HCT116 (cell line): ENCODE data around the gene TCF12. TPM values are rescaled to one million over a fixed set of nuclear protein-coding genes. Genes with fewer than 3 reads are reported as not detected.

Source experiments
- ATAC-seq: fragments of 200-7000 bp; cut with Tn5 transposase; 2 replicates; pipeline ENCODE4 v1.9.1; 2020; ENCODE audit warnings: mild to moderate bottlenecking, moderate library complexity
- BruUV-seq: library from RNA; stranded (reverse); fragments of 400-500 nt; replicated peaks from 2 replicates; lab custom pipeline; 2021; lab: Mats Ljungman, UMichigan
- CTCF ChIA-PET: fragments of 300-600 bp; sonication (Branson Sonifier 250); formaldehyde crosslinking; loops from one replicate; lab custom pipeline; 2021; ENCODE audit warnings: antibody characterized with exemption; lab: Charles Lee
- POLR2A ChIA-PET: fragments of 300-600, 350-600 bp; sonication (Branson Sonifier 250); formaldehyde crosslinking; loops from one replicate; lab custom pipeline; 2021; ENCODE audit warnings: antibody characterized with exemption; lab: Charles Lee
- RAD21 ChIA-PET, 2 experiments: fragments of 300-600 bp; sonication (Branson Sonifier 250); formaldehyde crosslinking; loops; one replicate each; lab custom pipeline; 2023; ENCODE audit warnings: low total read pairs in 2 of 2; ENCODE audit not compliant: uncharacterized antibody in 2 of 2, unreplicated experiment in 2 of 2, low non-redundant PET in 1 of 2; lab: Charles Lee
- DNase-seq: peaks from one replicate; pipeline ENCODE4 v3.0.0-alpha.2; 2010; ENCODE audit warnings: low read depth, low spot score
- H2AFZ ChIP-seq: fragments of 200-600 bp; shearing (Covaris generic), sonication (generic); 2 replicates; pipeline ENCODE4 v1.6.1; 2017; ENCODE audit warnings: low read depth, mixed run types, mixed read lengths, antibody characterized with exemption, low read length; ENCODE audit not compliant: poor library complexity, severe bottlenecking
- H3K27ac ChIP-seq: 2 replicates; pipeline ENCODE4 v1.5.1; 2012; ENCODE audit warnings: low read depth, low read length
- H3K27me3 ChIP-seq: fragments of 200-600 bp; sonication (generic); 2 replicates; pipeline ENCODE4 v1.6.1; 2016; ENCODE audit warnings: mixed run types, low read length, mixed read lengths; ENCODE audit not compliant: insufficient read depth
- H3K36me3 ChIP-seq, 2 experiments: fragments of 200-500 bp in 1 of 2; fragments of 200-600 bp in 1 of 2; sonication (Bioruptor generic) in 1 of 2; sonication (generic) in 1 of 2; 2 replicates each; pipeline versions ENCODE4 v1.5.1 to v1.6.1; 2014 to 2016; ENCODE audit warnings: low read length in 2 of 2, inconsistent platforms in 1 of 2, mixed read lengths in 1 of 2, mixed run types in 1 of 2; ENCODE audit not compliant: insufficient read depth in 2 of 2, control insufficient read depth in 1 of 2
- H3K4me1 ChIP-seq, 2 experiments: fragments of 200-600 bp in 1 of 2; sonication (generic) in 1 of 2; 2 replicates each; pipeline versions ENCODE4 v1.5.1 to v1.6.1; 2012 to 2017; ENCODE audit warnings: low read length in 2 of 2, inconsistent platforms in 1 of 2, mild to moderate bottlenecking in 1 of 2, mixed read lengths in 1 of 2, mixed run types in 1 of 2, moderate library complexity in 1 of 2; ENCODE audit not compliant: insufficient read depth in 2 of 2, control insufficient read depth in 1 of 2
- H3K4me2 ChIP-seq: fragments of 200-600 bp; sonication (generic); 2 replicates; pipeline ENCODE4 v1.6.1; 2017; ENCODE audit warnings: mixed run types, low read length, mixed read lengths
- H3K4me3 ChIP-seq, 2 experiments: fragments of 200-600 bp in 1 of 2; sonication (generic) in 1 of 2; replicated peaks in 1 of 2; 2 replicates each; pipeline ENCODE4 v1.5.1; 2011 to 2016; ENCODE audit warnings: low read length in 2 of 2, control low read depth in 1 of 2, low read depth in 1 of 2, mild to moderate bottlenecking in 1 of 2, mixed read lengths in 1 of 2, mixed run types in 1 of 2
- H3K79me2 ChIP-seq: fragments of 200-600 bp; sonication (generic); 2 replicates; pipeline ENCODE4 v1.6.1; 2017; ENCODE audit warnings: mild to moderate bottlenecking, mixed run types, low read length, moderate library complexity, mixed read lengths; ENCODE audit not compliant: insufficient read depth
- H3K9ac ChIP-seq: fragments of 200-600 bp; sonication (generic); 2 replicates; pipeline ENCODE4 v1.6.1; 2016; ENCODE audit warnings: low read length, mixed read lengths
- H3K9me2 ChIP-seq: fragments of 200-600 bp; sonication (generic), shearing (Covaris generic); 2 replicates; pipeline ENCODE4 v1.6.1; 2017; ENCODE audit warnings: mixed run types, mild to moderate bottlenecking, moderate library complexity; ENCODE audit not compliant: insufficient read depth
- H3K9me3 ChIP-seq, 2 experiments: fragments of 200-500 bp in 1 of 2; fragments of 200-600 bp in 1 of 2; sonication (Bioruptor generic) in 1 of 2; sonication (generic) in 1 of 2; 2 replicates each; pipeline ENCODE4 v1.6.1; 2014 to 2017; ENCODE audit warnings: low read length in 2 of 2, mixed read lengths in 2 of 2, inconsistent platforms in 1 of 2, low read depth in 1 of 2, mild to moderate bottlenecking in 1 of 2, mixed run types in 1 of 2, moderate library complexity in 1 of 2; ENCODE audit not compliant: control insufficient read depth in 1 of 2, insufficient read depth in 1 of 2
- H4K20me1 ChIP-seq: fragments of 200-600 bp; sonication (generic), shearing (Covaris generic); 2 replicates; pipeline ENCODE4 v1.6.1; 2017; ENCODE audit warnings: mixed run types, mild to moderate bottlenecking, moderate library complexity; ENCODE audit not compliant: insufficient read depth
- CTCF ChIP-seq, 3 experiments: fragments of 200-600 bp in 1 of 3; sonication (generic) in 1 of 3; IDR thresholded peaks in 2 of 3; conservative IDR thresholded peaks in 1 of 3; 2 replicates each; pipeline ENCODE4 v1.5.1; 2012 to 2017; ENCODE audit warnings: low read depth in 2 of 3, low read length in 2 of 3, antibody characterized with exemption in 1 of 3, borderline replicate concordance in 1 of 3, control low read depth in 1 of 3, mild to moderate bottlenecking in 1 of 3, mixed read lengths in 1 of 3, mixed run types in 1 of 3, moderate library complexity in 1 of 3; ENCODE audit not compliant: insufficient read depth in 1 of 3
- EGR1 ChIP-seq: IDR thresholded peaks from 2 replicates; pipeline ENCODE4 v1.6.1; 2012; ENCODE audit warnings: low read depth
- MAX ChIP-seq: IDR thresholded peaks from 2 replicates; pipeline ENCODE4 v1.6.1; 2012
- POLR2A ChIP-seq: IDR thresholded peaks from 2 replicates; pipeline ENCODE4 v1.7.0; 2011; ENCODE audit warnings: borderline replicate concordance; ENCODE audit not compliant: insufficient read depth, insufficient read length; ENCODE audit errors: extremely low read depth
- TCF7L2 ChIP-seq: IDR thresholded peaks from 2 replicates; pipeline ENCODE4 v1.7.0; 2011; ENCODE audit warnings: borderline replicate concordance, inconsistent platforms; ENCODE audit not compliant: insufficient read depth, insufficient read length; ENCODE audit errors: extremely low read depth
- ZNF274 ChIP-seq: fragments of 200-500 bp; sonication (Bioruptor generic); IDR thresholded peaks from 2 replicates; pipeline ENCODE4 v1.6.1; 2014; ENCODE audit warnings: mild to moderate bottlenecking, low read depth, low read length, inconsistent platforms
- intact Hi-C: fragments of 100-400 bp; cut with micrococcal nuclease; formaldehyde crosslinking; loops from 2 replicates; pipeline ENCODE4 v1.10.0; 2022
- total RNA-seq: library from RNA; stranded (reverse); gene quantifications from one replicate; pipeline ENCODE4 v1.2.1, GENCODE V29; 2021; ENCODE audit not compliant: unreplicated experiment
- TF ChIP-seq, protein P1 (sequence below): IDR thresholded peaks from 2 replicates; pipeline ENCODE4 v1.6.1; 2012

TCF12 gene
- total RNA-seq, 1 experiment from 2014 or later = 71.6 TPM

- Histone ChIP-seq H2AFZ (no peak overlapping the region), H3K9me2 (no peaks in the 10 kb centered on the region), H3K4me2 (no peak overlapping the region), H4K20me1 (no peaks in the 10 kb centered on the region), H3K4me1 (peaks cover 4 to 9% of the 10 kb centered on the region in 2 experiments; a peak in 3 of 4 replicates), H3K27me3 (no peaks in the 10 kb centered on the region), H3K27ac (no peak overlapping the region), H3K9ac (no peak overlapping the region), H3K4me3 (no peak overlapping the region), H3K79me2 (peaks cover 1% of the 10 kb centered on the region; the same call in 1 of the 2 replicates), H3K9me3 (no peaks in the 10 kb centered on the region), H3K36me3 (no peaks in the 10 kb centered on the region)
- TF ChIP-seq TCF7L2 (no peak), CTCF (IDR thresholded peaks at IDR 0.05 in 2 of 3, conservative IDR thresholded peaks at IDR 0.05 in 1 of 3; ENCODE audit: borderline replicate concordance in 1 of 3, insufficient read depth in 1 of 3, low read depth in 2 of 3, low read length in 2 of 3) (no peak), ZNF274 (no peak), MAX (no peak), POLR2A (no peak), EGR1 (no peak)
- TF ChIP-seq, protein P1, sequence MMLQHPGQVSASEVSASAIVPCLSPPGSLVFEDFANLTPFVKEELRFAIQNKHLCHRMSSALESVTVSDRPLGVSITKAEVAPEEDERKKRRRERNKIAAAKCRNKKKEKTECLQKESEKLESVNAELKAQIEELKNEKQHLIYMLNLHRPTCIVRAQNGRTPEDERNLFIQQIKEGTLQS = no peak
- BruUV-seq = no TSS peak
- CTCF ChIA-PET = no interaction called here
- no peak for DNase-seq
- RAD21 ChIA-PET = no interaction called here
- intact Hi-C loops = no loop called here
- ATAC-seq = no peak
- POLR2A ChIA-PET = interaction anchor here (0.6 kb wide), 1 partner anchor 417 kb away, joined by 3 read pairs; no protein-coding TSS in a partner anchor
Measured at GRCh38 chr15:56913670-56914069, 4.8 kb upstream of the TCF12 start.
